Liver (tissue), 9 donors: Measurements from ENCODE around the gene LRRC27. TPM values are rescaled to one million over a fixed set of nuclear protein-coding genes. Genes with fewer than 3 reads are reported as not detected.

Source experiments
- DNase-seq: peaks from one replicate; pipeline ENCODE4 v3.0.0-alpha.2; 2017; ENCODE audit warnings: low spot score
- H3K27ac ChIP-seq, 2 donors: one replicate each; pipeline ENCODE4 v1.7.0; 2013; ENCODE audit warnings: inconsistent platforms in 2 of 2, low read length in 2 of 2, control low read depth in 1 of 2, low read depth in 1 of 2, mild to moderate bottlenecking in 1 of 2
- H3K27me3 ChIP-seq, 4 donors: one replicate each; pipeline versions ENCODE4 v1.6.1 to v1.7.0; 2013; ENCODE audit warnings: low read length in 3 of 4, inconsistent platforms in 1 of 4, mild to moderate bottlenecking in 1 of 4, moderate library complexity in 1 of 4; ENCODE audit not compliant: control insufficient read depth in 4 of 4, insufficient read depth in 4 of 4
- H3K36me3 ChIP-seq, 4 donors: one replicate each; pipeline versions ENCODE4 v1.6.1 to v1.7.0; 2013; ENCODE audit warnings: low read length in 3 of 4, mild to moderate bottlenecking in 3 of 4, low read depth in 1 of 4, moderate library complexity in 1 of 4; ENCODE audit not compliant: control insufficient read depth in 4 of 4, insufficient read depth in 3 of 4
- H3K4me1 ChIP-seq, 4 donors: one replicate each; pipeline versions ENCODE4 v1.6.1 to v1.7.0; 2013; ENCODE audit warnings: low read length in 3 of 4, mild to moderate bottlenecking in 3 of 4, moderate library complexity in 1 of 4; ENCODE audit not compliant: control insufficient read depth in 4 of 4, insufficient read depth in 4 of 4
- H3K4me3 ChIP-seq, 3 donors: one replicate each; pipeline versions ENCODE4 v1.6.1 to v1.7.0; 2013; ENCODE audit warnings: low read length in 3 of 3, control low read depth in 1 of 3, low read depth in 1 of 3, mild to moderate bottlenecking in 1 of 3
- H3K9ac ChIP-seq, 2 donors: one replicate each; pipeline ENCODE4 v1.7.0; 2013; ENCODE audit warnings: low read length in 2 of 2, mild to moderate bottlenecking in 2 of 2, moderate library complexity in 2 of 2, control low read depth in 1 of 2, low read depth in 1 of 2
- H3K9me3 ChIP-seq, 4 donors: one replicate each; pipeline versions ENCODE4 v1.6.1 to v1.7.0; 2013; ENCODE audit warnings: low read length in 3 of 4; ENCODE audit not compliant: control insufficient read depth in 4 of 4
- ATF3 ChIP-seq: IDR thresholded peaks from 2 replicates; pipeline ENCODE4 v1.6.1; 2016; ENCODE audit warnings: antibody characterized with exemption
- CTCF ChIP-seq: fragments of 150-350 bp; IDR thresholded peaks from 2 replicates; pipeline ENCODE4 v1.5.1; 2017; ENCODE audit warnings: improper control_type of control experiment, low read depth, low read length; ENCODE audit not compliant: missing input control
- EGR1 ChIP-seq, 2 donors: IDR thresholded peaks; 2 replicates each; pipeline ENCODE4 v1.6.1; 2016 to 2018; ENCODE audit warnings: antibody characterized with exemption in 2 of 2, low read depth in 2 of 2
- FOXA1 ChIP-seq: IDR thresholded peaks from 2 replicates; pipeline ENCODE4 v1.6.1; 2016; ENCODE audit warnings: antibody characterized with exemption
- GABPA ChIP-seq, 2 donors: IDR thresholded peaks in 1 of 2; conservative IDR thresholded peaks in 1 of 2; 2 replicates each; pipeline ENCODE4 v1.6.1; 2016; ENCODE audit warnings: antibody characterized with exemption in 2 of 2, mild to moderate bottlenecking in 1 of 2, moderate library complexity in 1 of 2
- HNF4A ChIP-seq, 2 donors: conservative IDR thresholded peaks; 2 replicates each; pipeline ENCODE4 v1.6.1; 2016; ENCODE audit warnings: antibody characterized with exemption in 2 of 2, mild to moderate bottlenecking in 2 of 2
- HNF4G ChIP-seq: IDR thresholded peaks from 2 replicates; pipeline ENCODE4 v1.6.1; 2016; ENCODE audit warnings: antibody characterized with exemption
- NR2F2 ChIP-seq: IDR thresholded peaks from 2 replicates; pipeline ENCODE4 v1.6.1; 2016; ENCODE audit warnings: antibody characterized with exemption
- RAD21 ChIP-seq, 2 donors: IDR thresholded peaks; 2 replicates each; pipeline ENCODE4 v1.6.1; 2016; ENCODE audit warnings: antibody characterized with exemption in 2 of 2, mild to moderate bottlenecking in 2 of 2
- RXRA ChIP-seq, 2 donors: IDR thresholded peaks; 2 replicates each; pipeline ENCODE4 v1.6.1; 2017 to 2018; ENCODE audit warnings: antibody characterized with exemption in 2 of 2, mild to moderate bottlenecking in 1 of 2
- SP1 ChIP-seq: IDR thresholded peaks from 2 replicates; pipeline ENCODE4 v1.6.1; 2018; ENCODE audit warnings: antibody characterized with exemption, mild to moderate bottlenecking
- TAF1 ChIP-seq: conservative IDR thresholded peaks from 2 replicates; pipeline ENCODE4 v1.6.1; 2016; ENCODE audit warnings: antibody characterized with exemption, mild to moderate bottlenecking
- YY1 ChIP-seq: IDR thresholded peaks from 2 replicates; pipeline ENCODE4 v1.6.1; 2016; ENCODE audit warnings: antibody characterized with exemption, mild to moderate bottlenecking
- ZBTB33 ChIP-seq: IDR thresholded peaks from 2 replicates; pipeline ENCODE4 v1.6.1; 2016; ENCODE audit warnings: antibody characterized with exemption
- WGBS: extraction: QIAGEN DNeasy Blood & Tissue Kit; methylation state at CpG from one replicate; pipeline ENCODE4 v1.1.7; 2013; 5-methylcytosine and 5-hydroxymethylcytosine counted together
- polyA plus RNA-seq, 2 donors: library from polyadenylated mRNA; stranded (reverse) in 1 of 2; unstranded in 1 of 2; fragments of 200-250 nt in 1 of 2; fragments of >200 nt in 1 of 2; fragmentation: Nextera tagmentation in 1 of 2; extraction: Ambion mirVana in 1 of 2; gene quantifications; one replicate each; pipeline versions ENCODE4 v1.2.1 to v1.2.3, GENCODE V29; 2013 to 2015
- total RNA-seq, 2 donors: library from RNA; depleted of rRNA; stranded (reverse); fragments of >200 nt; gene quantifications; one replicate each; pipeline ENCODE4 v1.2.3, GENCODE V29; 2014
- TF ChIP-seq, protein P1 (sequence below): IDR thresholded peaks from 2 replicates; pipeline ENCODE4 v1.6.1; 2016; ENCODE audit warnings: antibody characterized with exemption
- donor health status: healthy.
- donor health status: healthy.
- donor health status: healthy.
- donor health status: healthy.
- donor health status: healthy.

LRRC27 gene
- total and polyA plus RNA-seq, 4 donors, result 1.8 to 2.8 (median 2.6) TPM

GRCh38 chr10:132328106-132328505 lies 3.9 kb upstream of the LRRC27 start (continued):
- TF ChIP-seq CTCF, result no peak

DNA sequence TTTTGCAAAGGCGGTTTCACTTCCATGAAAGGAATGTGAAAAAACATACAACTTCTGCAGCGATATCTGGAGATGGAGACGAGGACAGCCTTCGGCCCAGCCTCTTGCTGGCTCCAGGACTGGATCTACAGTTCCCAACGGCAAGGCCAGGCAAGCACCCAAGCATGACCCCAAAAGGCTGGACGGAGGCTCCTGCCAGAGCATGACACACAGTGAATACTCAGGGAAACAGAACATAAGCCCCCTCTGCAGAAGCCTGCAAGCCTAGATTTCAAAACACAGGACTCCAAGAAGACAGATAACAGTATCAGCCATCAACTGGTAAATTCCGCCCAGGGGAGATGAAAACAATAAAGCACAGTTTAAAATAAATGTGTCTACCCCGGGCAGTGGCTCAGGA lies 3.3 kb upstream of the LRRC27 start:
- no peaks in the 10 kb centered on the region for H3K9me3 ChIP-seq
- H3K9ac ChIP-seq, result no peak overlapping the region
- no peaks in the 10 kb centered on the region for H3K36me3 ChIP-seq
- 71% methylated on average over 8 of the region's 8 CpGs for WGBS
- no peak overlapping the region for H3K4me3 ChIP-seq
- no peak for TF ChIP-seq RAD21 (IDR thresholded peaks at IDR 0.05)
- TF ChIP-seq HNF4G, result no peak
- TF ChIP-seq ATF3, result no peak
- no peak for TF ChIP-seq CTCF
- TF ChIP-seq EGR1 (IDR thresholded peaks at IDR 0.05; ENCODE audit: low read depth in 2 of 2), result no peak
- no peak for TF ChIP-seq NR2F2
- TF ChIP-seq ZBTB33, result no peak
- TF ChIP-seq FOXA1, result no peak
- no peak for TF ChIP-seq HNF4A (conservative IDR thresholded peaks at IDR 0.05)
- TF ChIP-seq RXRA (IDR thresholded peaks at IDR 0.05), result no peak
- TF ChIP-seq, protein P1, sequence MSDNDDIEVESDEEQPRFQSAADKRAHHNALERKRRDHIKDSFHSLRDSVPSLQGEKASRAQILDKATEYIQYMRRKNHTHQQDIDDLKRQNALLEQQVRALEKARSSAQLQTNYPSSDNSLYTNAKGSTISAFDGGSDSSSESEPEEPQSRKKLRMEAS, result no peak
- TF ChIP-seq TAF1, result no peak
- no peak for TF ChIP-seq YY1
- TF ChIP-seq SP1, result no peak
- no peak for TF ChIP-seq GABPA (IDR thresholded peaks at IDR 0.05 in 1 of 2, conservative IDR thresholded peaks at IDR 0.05 in 1 of 2)
- no peak overlapping the region for H3K27ac ChIP-seq
- DNase-seq, result no peak
- H3K27me3 ChIP-seq, result no peaks in the 10 kb centered on the region
- H3K4me1 ChIP-seq, result peaks cover 7 to 19% (median 12%) of the 10 kb centered on the region in 4 donors
